22Rv1 (cell line): Measurements from ENCODE around the gene SNRPA.

Source experiments
- H3K27ac ChIP-seq: fragments of 450-650 bp; 2 replicates; pipeline ENCODE4 v1.5.1; 2017
- CTCF ChIP-seq: fragments of 450-650 bp; IDR thresholded peaks from 2 replicates; pipeline ENCODE4 v1.5.1; 2017; ENCODE audit warnings: mild to moderate bottlenecking
- ZFX ChIP-seq: fragments of 450-650 bp; IDR thresholded peaks from 2 replicates; pipeline ENCODE4 v1.6.1; 2017; ENCODE audit warnings: antibody characterized with exemption, borderline replicate concordance

SNRPA gene

DNA sequence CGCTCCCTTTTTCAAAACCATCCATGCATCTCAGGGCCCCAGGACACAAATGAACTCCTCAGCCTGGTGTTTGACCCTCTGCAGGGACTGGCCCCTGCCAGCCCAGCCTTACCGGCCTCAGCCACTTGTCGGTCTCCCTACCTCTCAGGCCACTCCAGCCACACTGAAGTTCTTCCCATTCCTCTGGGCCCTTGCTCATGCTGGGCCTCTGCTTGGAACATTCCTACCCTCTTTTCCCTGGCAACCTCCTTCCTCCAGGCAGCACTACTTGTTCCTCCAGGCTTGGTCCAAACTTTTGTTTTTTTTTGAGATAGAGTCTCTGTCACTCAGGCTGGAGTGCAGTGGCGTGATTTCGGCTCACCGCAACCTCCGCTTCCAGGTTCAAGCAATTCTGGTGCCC is 40.3 kb downstream of the SNRPA start:
- no peak for TF ChIP-seq ZFX
- no peak overlapping the region for H3K27ac ChIP-seq

GRCh38 chr19:40791996-40792395 is 41.0 kb downstream of the SNRPA start:
- H3K27ac ChIP-seq = no peak overlapping the region
- TF ChIP-seq CTCF = no peak

- TF ChIP-seq CTCF = no peak
- no peak for TF ChIP-seq ZFX
- H3K27ac ChIP-seq = peak overlapping the region; percentile 85
Observed at GRCh38 chr19:40797166-40797962, 46.4 kb downstream of the SNRPA start.

GRCh38 chr19:40797963-40798682 is 47.1 kb downstream of the SNRPA start:
- H3K27ac ChIP-seq = peak overlapping the region; percentile 85
- TF ChIP-seq ZFX = no peak
- TF ChIP-seq CTCF = peak; percentile 55

- H3K27ac ChIP-seq = peak within 1 kb of the TSS; percentile 85
- TF ChIP-seq CTCF (no peak; the same call in 1 of the 2 replicates), ZFX (no peak)
Observed at GRCh38 chr19:40798683-40799557, 47.9 kb downstream of the SNRPA start, which contains the start of gene EGLN2. TSS of gene EGLN2 (plus strand) at chr19:40799191. CDS start at chr19:40800573, 1,382 bp downstream.

DNA sequence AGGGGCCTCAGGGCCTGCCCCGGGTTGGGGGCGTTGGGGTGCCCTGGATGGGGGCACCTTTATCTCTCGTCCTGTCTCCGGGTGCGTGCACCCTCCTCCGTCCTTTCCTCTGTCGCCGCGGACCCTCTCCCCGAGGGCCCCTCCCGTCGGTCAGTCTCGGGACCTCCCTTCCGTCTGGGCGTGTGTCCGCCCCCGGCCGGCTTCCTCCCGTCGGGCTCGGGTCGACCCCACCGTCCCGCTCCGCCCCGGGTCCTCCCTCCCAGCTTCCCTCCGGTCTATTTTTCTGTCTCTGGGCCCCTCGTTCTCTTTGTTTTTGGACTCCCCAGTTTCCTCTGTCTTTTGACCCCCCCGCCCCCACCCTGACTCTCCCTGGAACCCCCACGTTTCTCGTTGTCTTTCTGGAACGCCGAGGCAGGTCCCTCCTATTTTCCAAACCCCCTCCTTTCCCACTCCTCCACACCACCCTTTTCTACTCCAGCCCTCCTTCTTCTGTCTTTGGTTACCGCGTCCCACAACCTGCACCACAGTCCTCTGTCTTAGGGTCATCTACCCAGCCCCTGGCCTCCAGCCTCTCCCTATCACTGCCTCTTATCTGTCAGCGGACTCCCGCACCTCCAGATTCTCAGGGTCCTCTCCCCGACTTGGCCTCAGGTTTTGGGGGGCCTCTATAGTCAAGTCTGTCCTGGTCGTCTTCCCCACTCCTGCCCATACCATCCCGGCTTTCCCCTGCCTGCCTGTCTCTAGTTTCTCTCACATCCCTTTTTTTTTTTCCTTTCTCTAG is 48.7 kb downstream of the SNRPA start:
- H3K27ac ChIP-seq = peak overlapping the region; percentile 85

More for the DNA sequence above, 48.7 kb downstream of the SNRPA start:
- no peak for TF ChIP-seq ZFX
- no peak for TF ChIP-seq CTCF
